ENCODE measurements around the gene NPL.
A peak's percentile ranks its signal among the peaks of the same experiment; 100 is the strongest.

The NPL gene

DNA sequence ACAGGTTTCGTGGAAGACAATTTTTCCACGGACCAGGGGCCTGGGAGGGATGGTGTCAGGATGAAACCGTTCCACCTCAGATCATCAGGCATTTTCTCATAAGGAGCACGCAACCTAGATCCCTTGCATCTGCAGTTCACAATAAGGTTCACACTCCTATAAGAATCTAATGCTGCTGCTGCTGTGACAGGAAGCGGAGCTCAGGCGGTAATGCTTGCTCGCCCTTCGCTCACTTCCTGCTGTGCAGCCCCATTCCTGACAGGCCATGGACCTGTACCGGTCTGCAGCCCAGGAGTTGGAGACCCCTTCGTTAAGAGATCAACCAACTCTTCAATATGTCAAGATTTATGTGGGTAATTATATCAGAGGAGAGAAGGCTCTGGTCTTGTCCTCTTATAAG is 46.2 kb downstream of the NPL start:
- Histone ChIP-seq H3K9ac (ENCODE audit: low read length) (no peak overlapping the region), H3K27me3 (ENCODE audit: control insufficient read depth, insufficient read depth, low read length) (no peaks in the 10 kb centered on the region), H3K4me1 (ENCODE audit: control insufficient read depth, insufficient read depth, low read length) (peaks cover 4% of the 10 kb centered on the region)

DNA sequence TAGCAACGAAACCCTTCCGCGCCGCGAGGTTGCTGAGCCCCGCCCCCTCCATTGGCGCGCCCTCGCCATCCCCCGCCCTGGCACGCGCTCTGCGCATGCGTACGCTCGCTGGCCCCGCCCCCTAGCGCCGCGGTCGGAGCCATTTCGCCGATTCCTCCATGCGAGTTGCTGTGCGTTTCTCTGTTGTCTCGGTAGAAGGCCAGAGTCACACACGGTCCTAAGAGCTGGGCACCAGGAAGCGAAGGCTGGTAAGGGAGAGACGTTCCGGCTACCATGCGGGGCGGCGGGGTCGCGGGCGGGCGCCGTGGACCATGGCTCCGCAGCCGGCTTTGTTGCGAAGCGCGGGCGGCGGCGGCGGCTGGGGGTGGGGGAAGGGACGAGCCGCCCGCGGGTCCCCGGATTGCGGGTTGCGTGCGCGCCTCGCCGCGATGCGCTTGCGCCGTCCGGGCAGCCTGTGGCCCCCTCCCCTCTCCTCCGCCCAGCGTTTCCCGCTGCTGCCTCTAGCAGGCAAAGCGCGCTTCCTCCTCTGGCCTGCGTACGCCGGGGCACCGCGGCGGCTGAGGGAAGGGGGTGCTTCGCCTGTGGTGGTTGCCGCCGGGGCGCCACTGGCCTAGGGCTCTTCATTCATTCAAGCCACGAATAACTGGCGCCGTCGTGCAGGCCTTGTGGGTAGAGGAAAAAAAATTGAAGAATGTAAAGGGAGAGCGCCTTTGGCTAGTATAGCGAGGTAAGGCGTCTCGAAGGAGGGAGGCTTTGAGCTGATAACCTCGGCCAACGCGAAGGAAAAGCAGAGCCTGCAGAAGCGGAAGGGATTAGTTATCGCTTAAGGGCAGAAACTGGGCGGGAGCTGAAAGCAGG is 49.9 kb downstream of the NPL start, which contains the start of gene DHX9:
DHX9 (plus strand) TSS at position 139 of the 858 bp plus-strand sequence. CDS start 3,220 bp downstream, outside the sequence.
- H3K4me1 ChIP-seq (ENCODE audit: control insufficient read depth, insufficient read depth, low read length) = peaks cover 4% of the 10 kb centered on the region

More for the DNA sequence above, 46.2 kb downstream of the NPL start:
- Histone ChIP-seq H3K9me3 (ENCODE audit: control insufficient read depth, low read length) (no peaks in the 10 kb centered on the region), H3K4me3 (ENCODE audit: low read length) (no peak overlapping the region), H3K36me3 (ENCODE audit: control insufficient read depth, insufficient read depth, low read length) (no peaks in the 10 kb centered on the region)

DNA sequence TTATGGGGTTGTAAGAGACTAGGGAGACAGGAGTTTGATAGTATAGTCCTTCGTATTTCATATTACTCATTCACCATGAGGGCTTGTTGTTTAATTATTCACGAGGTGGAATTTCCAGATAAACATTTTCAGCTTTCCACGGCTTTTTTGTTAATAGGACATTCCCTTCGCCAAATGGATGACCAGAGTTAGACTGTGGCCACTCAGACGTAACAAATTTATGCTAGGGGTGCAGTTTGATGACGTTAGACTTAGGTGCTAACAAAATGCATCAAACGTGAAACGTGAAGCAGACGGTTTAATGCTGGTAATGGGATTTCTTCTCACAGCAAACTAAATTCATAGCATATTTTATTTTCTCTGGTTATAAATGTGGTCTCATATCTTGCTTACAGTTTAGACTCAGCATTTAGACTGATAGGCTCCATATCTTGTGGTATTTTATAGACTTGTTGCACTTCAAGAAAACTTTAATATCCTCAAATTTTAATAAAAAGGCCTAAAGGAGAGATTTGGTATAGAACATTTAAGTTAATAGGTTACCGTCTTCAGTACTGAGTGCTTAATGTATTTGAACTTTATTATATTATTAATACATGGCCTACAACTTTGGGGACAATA is 51.9 kb downstream of the NPL start:
- no peak overlapping the region for H3K9ac ChIP-seq (ENCODE audit: low read length)
- no peak overlapping the region for H3K4me3 ChIP-seq (ENCODE audit: low read length)
- H3K27me3 ChIP-seq (ENCODE audit: control insufficient read depth, insufficient read depth, low read length) = no peaks in the 10 kb centered on the region
- H3K4me1 ChIP-seq (ENCODE audit: control insufficient read depth, insufficient read depth, low read length) = peaks cover 4% of the 10 kb centered on the region
- H3K9me3 ChIP-seq (ENCODE audit: control insufficient read depth, low read length) = no peaks in the 10 kb centered on the region
- H3K36me3 ChIP-seq (ENCODE audit: control insufficient read depth, insufficient read depth, low read length) = no peaks in the 10 kb centered on the region

More for the DNA sequence above, 49.9 kb downstream of the NPL start, which contains the start of gene DHX9:
- Histone ChIP-seq H3K9ac (ENCODE audit: low read length) (peak within 1 kb of the TSS; percentile 71), H3K4me3 (ENCODE audit: low read length) (peak within 1 kb of the TSS; percentile 38), H3K36me3 (ENCODE audit: control insufficient read depth, insufficient read depth, low read length) (no peaks in the 10 kb centered on the region), H3K9me3 (ENCODE audit: control insufficient read depth, low read length) (no peaks in the 10 kb centered on the region), H3K27me3 (ENCODE audit: control insufficient read depth, insufficient read depth, low read length) (no peaks in the 10 kb centered on the region)

DNA sequence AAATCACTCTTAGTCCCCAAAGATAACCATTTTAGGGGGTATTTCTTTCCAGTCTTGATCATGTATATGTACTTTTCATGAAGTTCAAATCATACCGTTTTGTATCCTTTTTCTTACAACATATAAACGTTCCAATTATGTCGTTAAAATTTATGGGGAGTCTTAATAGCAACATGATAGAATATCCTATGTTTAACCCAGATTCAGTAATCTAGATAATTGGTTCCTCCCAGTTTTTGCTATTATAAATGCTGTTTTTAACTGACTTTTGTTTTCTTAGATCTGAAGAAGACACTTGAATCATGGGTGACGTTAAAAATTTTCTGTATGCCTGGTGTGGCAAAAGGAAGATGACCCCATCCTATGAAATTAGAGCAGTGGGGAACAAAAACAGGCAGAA is 52.7 kb downstream of the NPL start:
- Histone ChIP-seq H3K27me3 (ENCODE audit: control insufficient read depth, insufficient read depth, low read length) (no peaks in the 10 kb centered on the region), H3K9me3 (ENCODE audit: control insufficient read depth, low read length) (no peaks in the 10 kb centered on the region), H3K4me1 (ENCODE audit: control insufficient read depth, insufficient read depth, low read length) (peaks cover 4% of the 10 kb centered on the region), H3K4me3 (ENCODE audit: low read length) (no peak overlapping the region), H3K9ac (ENCODE audit: low read length) (no peak overlapping the region), H3K36me3 (ENCODE audit: control insufficient read depth, insufficient read depth, low read length) (no peaks in the 10 kb centered on the region)

DNA sequence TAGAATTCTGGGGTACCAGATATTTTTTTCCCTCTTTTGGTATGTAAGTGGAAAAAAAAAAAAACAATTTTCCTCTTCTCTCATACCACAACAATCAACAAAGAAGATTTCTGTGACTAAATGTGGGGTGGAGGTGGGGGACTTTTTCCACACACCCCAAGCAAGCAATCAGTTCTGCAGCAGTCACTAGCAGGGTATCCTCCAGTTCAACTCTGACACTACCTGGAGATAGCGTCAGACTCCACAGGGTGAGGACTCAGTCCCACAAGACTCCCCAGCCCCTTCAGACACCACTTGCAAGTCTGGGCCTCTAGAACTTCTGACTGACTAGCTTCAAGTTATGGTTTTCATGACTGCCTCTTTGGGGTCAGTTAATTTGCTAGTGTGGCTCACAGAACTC is 55.8 kb downstream of the NPL start:
- no peak overlapping the region for H3K9ac ChIP-seq (ENCODE audit: low read length)
- H3K9me3 ChIP-seq (ENCODE audit: control insufficient read depth, low read length) = no peaks in the 10 kb centered on the region
- no peaks in the 10 kb centered on the region for H3K27me3 ChIP-seq (ENCODE audit: control insufficient read depth, insufficient read depth, low read length)
- H3K4me1 ChIP-seq (ENCODE audit: control insufficient read depth, insufficient read depth, low read length) = no peaks in the 10 kb centered on the region
- no peak overlapping the region for H3K4me3 ChIP-seq (ENCODE audit: low read length)
- no peaks in the 10 kb centered on the region for H3K36me3 ChIP-seq (ENCODE audit: control insufficient read depth, insufficient read depth, low read length)

DNA sequence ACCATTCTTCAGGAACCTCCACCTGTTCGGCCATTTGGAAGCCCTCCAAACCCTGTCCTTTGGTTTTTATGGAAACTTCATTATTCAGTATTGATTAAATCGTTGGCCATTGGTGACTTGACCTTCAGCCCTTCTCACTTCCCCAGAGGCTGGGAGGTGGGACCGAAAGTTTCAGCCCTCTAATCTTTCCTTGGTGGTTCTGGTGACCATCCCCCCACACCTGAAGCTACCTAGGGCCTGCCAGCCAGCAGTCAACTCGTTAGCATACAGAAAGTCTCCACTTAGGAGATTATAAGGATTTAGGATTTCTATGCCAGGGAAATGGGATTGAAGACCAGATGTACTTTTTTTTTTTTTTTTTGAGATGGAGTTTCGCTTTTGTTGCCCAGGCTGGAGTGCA is 56.3 kb downstream of the NPL start:
- H3K9me3 ChIP-seq (ENCODE audit: control insufficient read depth, low read length) = no peaks in the 10 kb centered on the region
- H3K27me3 ChIP-seq (ENCODE audit: control insufficient read depth, insufficient read depth, low read length) = no peaks in the 10 kb centered on the region
- H3K36me3 ChIP-seq (ENCODE audit: control insufficient read depth, insufficient read depth, low read length) = no peaks in the 10 kb centered on the region
- no peak overlapping the region for H3K9ac ChIP-seq (ENCODE audit: low read length)
- no peak overlapping the region for H3K4me3 ChIP-seq (ENCODE audit: low read length)
- no peaks in the 10 kb centered on the region for H3K4me1 ChIP-seq (ENCODE audit: control insufficient read depth, insufficient read depth, low read length)

DNA sequence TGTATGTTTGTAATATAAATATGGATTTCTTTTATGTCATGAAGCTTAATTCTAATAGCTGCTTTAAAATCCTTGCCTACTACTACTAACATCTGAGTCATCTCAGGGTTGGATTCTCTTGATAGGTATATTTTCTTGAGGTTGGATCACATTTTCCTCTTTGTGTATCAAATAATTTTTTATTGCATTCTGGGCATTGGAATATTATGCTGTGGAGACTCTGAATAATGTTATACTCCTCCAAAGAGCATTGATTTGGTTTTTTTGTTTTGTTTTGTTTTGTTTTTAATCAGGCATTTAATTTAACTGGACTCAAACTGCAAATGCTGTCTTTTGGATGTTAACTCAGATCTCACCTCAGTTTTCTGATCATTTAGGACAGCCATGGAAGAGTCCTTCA is 57.5 kb downstream of the NPL start:
- Histone ChIP-seq H3K27me3 (ENCODE audit: control insufficient read depth, insufficient read depth, low read length) (no peaks in the 10 kb centered on the region), H3K36me3 (ENCODE audit: control insufficient read depth, insufficient read depth, low read length) (no peaks in the 10 kb centered on the region), H3K9ac (ENCODE audit: low read length) (no peak overlapping the region), H3K4me1 (ENCODE audit: control insufficient read depth, insufficient read depth, low read length) (no peaks in the 10 kb centered on the region), H3K9me3 (ENCODE audit: control insufficient read depth, low read length) (no peaks in the 10 kb centered on the region), H3K4me3 (ENCODE audit: low read length) (no peak overlapping the region)

DNA sequence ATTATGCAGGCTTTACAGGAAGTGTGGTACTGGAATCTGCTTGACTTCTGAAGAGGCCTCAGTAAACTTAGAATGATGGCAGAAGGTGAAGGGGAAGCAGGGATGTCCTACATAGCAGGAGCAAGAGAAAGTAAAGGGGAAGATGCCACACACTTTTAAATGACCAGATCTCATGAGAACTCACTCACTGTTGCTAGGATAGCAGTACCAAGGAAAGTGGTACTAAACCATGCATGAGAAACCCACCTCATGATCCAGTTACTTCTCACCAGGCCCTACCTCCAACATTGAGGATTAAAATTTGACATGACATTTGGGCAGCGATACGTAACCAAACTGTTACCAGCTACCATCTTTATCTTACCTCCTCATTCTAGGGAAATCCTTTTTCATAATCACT is 59.2 kb downstream of the NPL start:
- Histone ChIP-seq H3K36me3 (ENCODE audit: control insufficient read depth, insufficient read depth, low read length) (no peaks in the 10 kb centered on the region), H3K4me3 (ENCODE audit: low read length) (no peak overlapping the region), H3K4me1 (ENCODE audit: control insufficient read depth, insufficient read depth, low read length) (no peaks in the 10 kb centered on the region), H3K9ac (ENCODE audit: low read length) (no peak overlapping the region), H3K27me3 (ENCODE audit: control insufficient read depth, insufficient read depth, low read length) (no peaks in the 10 kb centered on the region), H3K9me3 (ENCODE audit: control insufficient read depth, low read length) (no peaks in the 10 kb centered on the region)

DNA sequence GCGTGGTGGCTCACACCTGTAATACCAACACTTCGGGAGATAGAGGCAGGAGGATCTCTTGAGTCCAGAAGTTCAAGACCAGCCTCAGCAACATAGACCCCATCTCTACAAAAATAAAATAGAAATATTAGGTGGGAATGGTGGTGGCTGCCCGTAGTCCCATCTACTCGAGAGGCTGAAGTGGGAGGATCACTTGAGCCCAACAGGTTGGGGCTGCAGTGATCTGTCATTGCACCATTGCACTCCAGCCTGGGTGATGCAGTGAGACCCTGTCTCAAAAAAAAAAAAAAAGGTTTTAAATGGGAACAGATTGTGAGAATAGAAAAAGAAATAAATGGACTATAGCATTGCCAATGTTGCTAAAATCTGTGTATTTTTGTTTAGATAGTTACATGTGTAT is 60.7 kb downstream of the NPL start:
- Histone ChIP-seq H3K9ac (ENCODE audit: low read length) (no peak overlapping the region), H3K4me3 (ENCODE audit: low read length) (no peak overlapping the region), H3K9me3 (ENCODE audit: control insufficient read depth, low read length) (no peaks in the 10 kb centered on the region), H3K4me1 (ENCODE audit: control insufficient read depth, insufficient read depth, low read length) (no peaks in the 10 kb centered on the region), H3K27me3 (ENCODE audit: control insufficient read depth, insufficient read depth, low read length) (no peaks in the 10 kb centered on the region), H3K36me3 (ENCODE audit: control insufficient read depth, insufficient read depth, low read length) (no peaks in the 10 kb centered on the region)

DNA sequence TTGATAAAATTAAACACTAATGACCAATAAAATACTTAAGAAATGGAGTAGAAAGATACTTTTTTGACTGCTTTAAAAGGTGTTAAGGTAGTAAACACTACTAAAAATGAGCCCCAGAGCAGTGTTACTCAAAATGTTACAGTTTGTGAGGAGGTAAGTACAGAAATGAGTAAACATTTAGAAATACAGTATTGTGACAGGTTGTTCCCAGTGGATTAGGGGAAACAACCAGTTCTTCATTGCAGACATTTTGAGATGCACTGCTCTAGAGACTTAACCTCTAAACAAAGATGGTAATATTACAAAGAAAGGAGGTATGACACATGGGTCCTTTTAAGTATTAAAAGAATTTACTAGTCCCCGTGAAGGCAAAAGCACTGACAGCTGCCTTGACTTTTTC is 62.3 kb downstream of the NPL start:
- Histone ChIP-seq H3K9ac (ENCODE audit: low read length) (no peak overlapping the region), H3K4me1 (ENCODE audit: control insufficient read depth, insufficient read depth, low read length) (no peaks in the 10 kb centered on the region), H3K36me3 (ENCODE audit: control insufficient read depth, insufficient read depth, low read length) (no peaks in the 10 kb centered on the region), H3K27me3 (ENCODE audit: control insufficient read depth, insufficient read depth, low read length) (no peaks in the 10 kb centered on the region), H3K9me3 (ENCODE audit: control insufficient read depth, low read length) (no peaks in the 10 kb centered on the region), H3K4me3 (ENCODE audit: low read length) (no peak overlapping the region)

DNA sequence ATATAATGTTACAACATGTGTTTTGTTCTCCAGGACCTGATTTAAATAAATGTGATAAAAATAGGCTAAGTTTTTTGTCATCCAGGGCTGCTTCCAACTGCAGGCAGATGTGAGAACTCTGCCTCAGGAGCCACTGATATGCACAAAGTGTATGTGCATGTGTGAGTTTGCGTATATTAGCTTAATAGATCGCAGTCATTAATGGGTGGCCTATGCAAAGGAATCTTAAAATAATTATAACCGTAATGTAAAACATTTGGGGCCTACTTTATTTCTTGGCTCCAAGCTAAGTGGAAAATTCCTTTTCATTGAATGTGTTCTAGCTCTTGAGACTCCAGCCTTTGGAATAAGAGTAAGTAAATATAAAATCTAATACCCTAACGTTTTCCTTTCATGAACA is 66.3 kb downstream of the NPL start:
- no peak overlapping the region for H3K4me3 ChIP-seq (ENCODE audit: low read length)

DNA sequence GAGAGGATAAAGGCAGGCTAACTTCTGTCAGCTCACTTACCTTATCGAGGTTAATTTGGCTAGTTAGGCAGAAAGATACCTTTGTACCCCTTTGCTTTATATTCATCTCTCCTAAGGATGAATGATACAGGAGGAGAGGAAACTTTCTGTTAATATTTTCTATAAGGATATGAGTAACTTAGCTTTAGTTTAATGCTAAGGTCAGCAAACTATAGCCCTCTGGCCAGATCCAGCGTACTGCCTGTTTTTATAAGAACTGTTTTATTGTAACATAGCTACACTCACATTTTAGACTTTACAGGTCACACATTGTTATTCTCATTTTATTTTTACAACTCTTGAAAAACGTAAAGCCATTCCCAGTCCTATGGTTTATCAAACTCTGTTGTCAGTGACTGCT is 67.6 kb downstream of the NPL start:
- Histone ChIP-seq H3K36me3 (ENCODE audit: control insufficient read depth, insufficient read depth, low read length) (peaks cover 6% of the 10 kb centered on the region), H3K27me3 (ENCODE audit: control insufficient read depth, insufficient read depth, low read length) (no peaks in the 10 kb centered on the region), H3K4me1 (ENCODE audit: control insufficient read depth, insufficient read depth, low read length) (no peaks in the 10 kb centered on the region), H3K4me3 (ENCODE audit: low read length) (no peak overlapping the region), H3K9me3 (ENCODE audit: control insufficient read depth, low read length) (no peaks in the 10 kb centered on the region), H3K9ac (ENCODE audit: low read length) (no peak overlapping the region)

More for the DNA sequence above, 66.3 kb downstream of the NPL start:
- Histone ChIP-seq H3K9ac (ENCODE audit: low read length) (no peak overlapping the region), H3K9me3 (ENCODE audit: control insufficient read depth, low read length) (no peaks in the 10 kb centered on the region), H3K27me3 (ENCODE audit: control insufficient read depth, insufficient read depth, low read length) (no peaks in the 10 kb centered on the region), H3K36me3 (ENCODE audit: control insufficient read depth, insufficient read depth, low read length) (peaks cover 6% of the 10 kb centered on the region), H3K4me1 (ENCODE audit: control insufficient read depth, insufficient read depth, low read length) (no peaks in the 10 kb centered on the region)

All from mucosa of stomach (tissue), 1 donor.